Loucy (cell line): ENCODE results near the gene SLC10A3.

Experiments used
- EZH2phosphoT487 ChIP-seq: fragments of 200-600 bp; IDR thresholded peaks from 2 replicates; pipeline ENCODE4 v1.6.1; 2018; ENCODE audit warnings: antibody characterized with exemption, mild to moderate bottlenecking, moderate library complexity, borderline replicate concordance
- TF ChIP-seq, protein P1 (sequence below): fragments of 200-600 bp; sonication (generic); conservative IDR thresholded peaks from 2 replicates; pipeline ENCODE4 v1.5.1; 2014; ENCODE audit warnings: mild to moderate bottlenecking, antibody characterized with exemption, low read length

- TF ChIP-seq, protein P1, sequence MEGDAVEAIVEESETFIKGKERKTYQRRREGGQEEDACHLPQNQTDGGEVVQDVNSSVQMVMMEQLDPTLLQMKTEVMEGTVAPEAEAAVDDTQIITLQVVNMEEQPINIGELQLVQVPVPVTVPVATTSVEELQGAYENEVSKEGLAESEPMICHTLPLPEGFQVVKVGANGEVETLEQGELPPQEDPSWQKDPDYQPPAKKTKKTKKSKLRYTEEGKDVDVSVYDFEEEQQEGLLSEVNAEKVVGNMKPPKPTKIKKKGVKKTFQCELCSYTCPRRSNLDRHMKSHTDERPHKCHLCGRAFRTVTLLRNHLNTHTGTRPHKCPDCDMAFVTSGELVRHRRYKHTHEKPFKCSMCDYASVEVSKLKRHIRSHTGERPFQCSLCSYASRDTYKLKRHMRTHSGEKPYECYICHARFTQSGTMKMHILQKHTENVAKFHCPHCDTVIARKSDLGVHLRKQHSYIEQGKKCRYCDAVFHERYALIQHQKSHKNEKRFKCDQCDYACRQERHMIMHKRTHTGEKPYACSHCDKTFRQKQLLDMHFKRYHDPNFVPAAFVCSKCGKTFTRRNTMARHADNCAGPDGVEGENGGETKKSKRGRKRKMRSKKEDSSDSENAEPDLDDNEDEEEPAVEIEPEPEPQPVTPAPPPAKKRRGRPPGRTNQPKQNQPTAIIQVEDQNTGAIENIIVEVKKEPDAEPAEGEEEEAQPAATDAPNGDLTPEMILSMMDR: no peak
- no peak for TF ChIP-seq EZH2phosphoT487
Observed at GRCh38 chrX:154476821-154477220, 13.6 kb downstream of the SLC10A3 start.
